GM19023 (cell line): ENCODE results near the gene ZNF205.
A peak's percentile ranks its signal among the peaks of the same experiment; 100 is the strongest.
"Not testable (repeated sequence)": the region's sequence is repeated elsewhere in the genome, so short reads cannot be mapped to it uniquely, and the experiment has no call there.

ENCODE experiments used
- ATAC-seq: cut with Tn5 transposase; IDR thresholded peaks from one replicate; pipeline ENCODE4 v1.9.1; 2021; ENCODE audit warnings: mild to moderate bottlenecking, moderate library complexity; ENCODE audit not compliant: unreplicated experiment

Gene ZNF205

GRCh38 chr16:3148256-3149192 lies 36.1 kb downstream of the ZNF205 start:
- ATAC-seq: no peak

GRCh38 chr16:3149193-3149530 lies 36.8 kb downstream of the ZNF205 start:
- no peak for ATAC-seq

GRCh38 chr16:3149630-3150345 lies 37.4 kb downstream of the ZNF205 start:
- peak; percentile 11 for ATAC-seq

GRCh38 chr16:3150346-3151218 lies 38.2 kb downstream of the ZNF205 start:
- ATAC-seq: peak; percentile 63

- ATAC-seq: no peak
These were observed 39.6 kb downstream of the ZNF205 start for GRCh38 chr16:3152027-3152276.

- ATAC-seq: no peak
These were observed 40.0 kb downstream of the ZNF205 start for GRCh38 chr16:3152277-3152990.

- no peak for ATAC-seq
These were observed 40.6 kb downstream of the ZNF205 start for GRCh38 chr16:3152991-3153368.

GRCh38 chr16:3155181-3155580 lies 42.8 kb downstream of the ZNF205 start:
- ATAC-seq: no peak

- no peak for ATAC-seq
These were observed 43.6 kb downstream of the ZNF205 start for GRCh38 chr16:3155972-3156371.

GRCh38 chr16:3157229-3158025 lies 45.0 kb downstream of the ZNF205 start:
- no peak for ATAC-seq

GRCh38 chr16:3158026-3158509 lies 45.7 kb downstream of the ZNF205 start:
- no peak for ATAC-seq

GRCh38 chr16:3158510-3159314 lies 46.3 kb downstream of the ZNF205 start:
- peak; percentile 44 for ATAC-seq

GRCh38 chr16:3161235-3162018 lies 49.0 kb downstream of the ZNF205 start:
- no peak for ATAC-seq

- ATAC-seq: no peak
These were observed 52.0 kb downstream of the ZNF205 start for GRCh38 chr16:3164121-3164991.

- no peak for ATAC-seq
These were observed 52.9 kb downstream of the ZNF205 start for GRCh38 chr16:3165111-3165822.

- ATAC-seq: no peak
These were observed 54.1 kb downstream of the ZNF205 start for GRCh38 chr16:3166505-3166886.

- ATAC-seq: not testable (repeated sequence)
These were observed 56.3 kb downstream of the ZNF205 start for GRCh38 chr16:3168729-3169128.
